ENCODE results near the gene TMPRSS7. TPM values are rescaled to one million over a fixed set of nuclear protein-coding genes. Genes with fewer than 3 reads are reported as not detected.

TMPRSS7 gene
- total RNA-seq, 1 donor from 2014 or later: 0.15 TPM

DNA sequence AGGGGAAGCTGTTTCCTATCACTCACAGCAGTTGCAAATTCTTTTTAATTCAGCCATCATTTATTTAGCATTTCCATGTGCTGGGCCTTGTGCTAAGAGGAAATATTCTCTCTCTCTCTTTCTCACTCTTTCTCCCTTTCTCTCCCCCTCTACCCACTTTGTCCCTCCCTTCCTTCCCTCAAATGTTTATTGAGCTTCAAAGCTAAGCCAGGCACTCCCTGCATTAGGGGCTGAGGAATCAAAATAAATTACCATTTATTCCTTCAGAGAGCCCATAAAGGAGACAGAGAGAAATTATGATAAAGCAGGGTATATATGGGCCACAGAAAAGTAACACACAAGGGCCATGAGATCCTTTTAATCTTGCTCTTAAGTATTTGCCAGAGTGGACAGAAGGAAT lies 6.8 kb downstream of the TMPRSS7 start:
- Histone ChIP-seq H3K4me1 (peaks cover 8% of the 10 kb centered on the region), H3K36me3 (no peaks in the 10 kb centered on the region), H3K4me3 (no peak overlapping the region), H3K9me3 (no peaks in the 10 kb centered on the region), H3K27ac (no peak overlapping the region), H3K27me3 (ENCODE audit: low read depth) (no peaks in the 10 kb centered on the region)
- ATAC-seq (no peak), DNase-seq (no peak)
- TF ChIP-seq CTCF (IDR thresholded peaks at IDR 0.05): no peak
- intact Hi-C loops (cut with DNase I): no loop called here

DNA sequence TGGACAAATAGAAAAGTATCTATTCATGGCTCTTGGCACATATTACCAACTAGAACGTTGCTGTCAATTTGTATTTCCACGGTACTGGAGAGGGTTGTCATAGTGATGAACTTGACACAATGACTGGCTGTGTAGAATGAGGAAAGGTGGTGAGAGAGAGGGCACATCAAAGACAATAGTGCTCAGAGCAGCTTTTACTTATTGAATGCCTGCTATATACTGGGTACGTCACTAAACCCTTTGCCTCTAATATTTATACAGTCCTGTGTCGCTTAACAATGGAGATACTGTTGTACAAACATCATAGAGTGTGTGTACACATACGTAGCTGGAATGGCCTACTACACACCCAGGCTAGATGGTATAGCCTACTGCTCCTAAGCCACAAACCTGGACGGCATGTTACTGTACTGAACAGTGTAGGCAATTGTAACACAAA lies 8.3 kb downstream of the TMPRSS7 start:
- intact Hi-C loops (cut with DNase I): no loop called here
- no peaks in the 10 kb centered on the region for H3K27me3 ChIP-seq (ENCODE audit: low read depth)
- peaks cover 8% of the 10 kb centered on the region for H3K4me1 ChIP-seq
- no peak overlapping the region for H3K27ac ChIP-seq
- no peak for DNase-seq
- peak; percentile 24 to 41 for ATAC-seq
- no peaks in the 10 kb centered on the region for H3K9me3 ChIP-seq
- H3K36me3 ChIP-seq: no peaks in the 10 kb centered on the region
- no peak for TF ChIP-seq CTCF (IDR thresholded peaks at IDR 0.05)
- no peak overlapping the region for H3K4me3 ChIP-seq

- Histone ChIP-seq H3K27ac (no peak overlapping the region), H3K9me3 (no peaks in the 10 kb centered on the region), H3K27me3 (ENCODE audit: low read depth) (no peaks in the 10 kb centered on the region), H3K4me3 (no peak overlapping the region), H3K4me1 (peaks cover 8% of the 10 kb centered on the region), H3K36me3 (no peaks in the 10 kb centered on the region)
- TF ChIP-seq CTCF (IDR thresholded peaks at IDR 0.05): peak; percentile 82
- intact Hi-C loops (cut with DNase I): no loop called here
- no peak for DNase-seq
- peak; percentile 93 to 94 for ATAC-seq
Observed at GRCh38 chr3:112043621-112044201, 9.2 kb downstream of the TMPRSS7 start.

GRCh38 chr3:112046599-112046998 lies 12.1 kb downstream of the TMPRSS7 start:
- no peak for TF ChIP-seq CTCF (IDR thresholded peaks at IDR 0.05)
- no peaks in the 10 kb centered on the region for H3K27me3 ChIP-seq (ENCODE audit: low read depth)
- H3K4me1 ChIP-seq: peaks cover 8% of the 10 kb centered on the region
- no peaks in the 10 kb centered on the region for H3K9me3 ChIP-seq
- H3K27ac ChIP-seq: no peak overlapping the region
- intact Hi-C loops (cut with DNase I): no loop called here
- H3K4me3 ChIP-seq: no peak overlapping the region
- H3K36me3 ChIP-seq: no peaks in the 10 kb centered on the region
- ATAC-seq (no peak), DNase-seq (no peak)

DNA sequence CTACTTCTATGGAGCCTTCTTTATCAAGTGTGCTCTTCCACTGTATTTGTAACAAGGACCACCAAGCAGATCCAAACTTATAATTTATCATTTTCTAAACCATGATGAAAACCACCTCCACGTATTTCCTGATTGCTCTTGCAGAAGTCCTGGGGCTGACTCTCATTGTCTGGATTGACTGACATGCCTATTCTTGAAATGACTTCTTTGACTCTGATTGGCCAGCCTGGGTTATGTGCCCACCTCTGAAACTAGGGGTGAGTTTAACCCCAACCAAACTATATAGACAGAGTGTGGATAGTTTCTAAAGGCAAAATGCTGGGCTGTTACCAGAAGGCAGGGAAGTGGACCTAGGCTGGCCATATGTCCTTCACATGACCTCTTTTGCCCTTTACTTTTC lies 12.7 kb downstream of the TMPRSS7 start:
- Histone ChIP-seq H3K27me3 (ENCODE audit: low read depth) (no peaks in the 10 kb centered on the region), H3K9me3 (no peaks in the 10 kb centered on the region), H3K36me3 (no peaks in the 10 kb centered on the region), H3K4me3 (no peak overlapping the region), H3K27ac (no peak overlapping the region), H3K4me1 (peaks cover 8% of the 10 kb centered on the region)
- no peak for DNase-seq
- no peak for TF ChIP-seq CTCF (IDR thresholded peaks at IDR 0.05)
- intact Hi-C loops (cut with DNase I): no loop called here
- no peak for ATAC-seq

Data from lower lobe of right lung (tissue), 2 donors.